Smooth muscle cell (in vitro differentiated cells): Measurements from ENCODE around the gene CAMP. TPM values are rescaled to one million over a fixed set of nuclear protein-coding genes. Genes with fewer than 3 reads are reported as not detected.

Experiments used
- DNase-seq: peaks from one replicate; lab custom pipeline; 2025; ENCODE audit not compliant: unreplicated experiment; lab: John Stamatoyannopoulos, UW
- H2AFZ ChIP-seq: fragments of 200-600 bp; sonication (generic); 2 replicates; pipeline ENCODE4 v1.6.0; 2016; ENCODE audit warnings: antibody characterized with exemption, low read depth, mild to moderate bottlenecking
- H3F3A ChIP-seq: fragments of 200-600 bp; sonication (generic); 2 replicates; pipeline ENCODE4 v1.6.0; 2017; ENCODE audit warnings: antibody characterized with exemption, low read depth
- H3K27ac ChIP-seq: fragments of 200-600 bp; sonication (generic); 2 replicates; pipeline ENCODE4 v1.5.1; 2016; ENCODE audit warnings: low read depth, mild to moderate bottlenecking
- H3K27me3 ChIP-seq: fragments of 200-600 bp; sonication (generic); 2 replicates; pipeline ENCODE4 v1.6.1; 2016; ENCODE audit warnings: low read depth, mild to moderate bottlenecking
- H3K36me3 ChIP-seq: fragments of 200-600 bp; sonication (generic); 2 replicates; pipeline ENCODE4 v1.5.1; 2016; ENCODE audit warnings: low read depth
- H3K4me1 ChIP-seq: fragments of 200-600 bp; sonication (generic); 2 replicates; pipeline ENCODE4 v1.5.1; 2016; ENCODE audit warnings: low read depth
- H3K4me2 ChIP-seq: fragments of 200-600 bp; sonication (generic); 2 replicates; pipeline ENCODE4 v1.6.0; 2016; ENCODE audit warnings: mild to moderate bottlenecking
- H3K4me3 ChIP-seq: fragments of 200-600 bp; sonication (generic); 2 replicates; pipeline ENCODE4 v1.5.1; 2016; ENCODE audit warnings: mild to moderate bottlenecking
- H3K79me2 ChIP-seq: fragments of 200-600 bp; sonication (generic); 2 replicates; pipeline ENCODE4 v1.6.0; 2016; ENCODE audit warnings: low read depth, mild to moderate bottlenecking
- H3K9ac ChIP-seq: fragments of 200-600 bp; sonication (generic); 2 replicates; pipeline ENCODE4 v1.6.0; 2016; ENCODE audit warnings: low read depth
- H3K9me3 ChIP-seq: fragments of 200-600 bp; sonication (generic); replicated peaks from 2 replicates; pipeline ENCODE4 v1.5.1; 2016; ENCODE audit warnings: low read depth
- H4K20me1 ChIP-seq: fragments of 200-600 bp; sonication (generic); 2 replicates; pipeline ENCODE4 v1.6.0; 2016; ENCODE audit warnings: low read depth
- CTCF ChIP-seq: fragments of 200-600 bp; sonication (generic); IDR thresholded peaks from 2 replicates; pipeline ENCODE4 v1.5.1; 2017; ENCODE audit warnings: borderline replicate concordance, mild to moderate bottlenecking, antibody characterized with exemption; ENCODE audit not compliant: insufficient read depth, poor library complexity, severe bottlenecking
- WGBS: methylation state at CpG from one replicate; pipeline ENCODE4 v1.1.7; 2016; ENCODE audit warnings: low lambda C conversion rate; 5-methylcytosine and 5-hydroxymethylcytosine counted together
- polyA plus RNA-seq: library from polyadenylated mRNA; unstranded; fragments of >200 nt; fragmentation: Nextera tagmentation; extraction: Ambion mirVana; gene quantifications from 2 replicates; pipeline ENCODE4 v1.2.1, GENCODE V29; 2016
- total RNA-seq: library from RNA; depleted of rRNA; stranded (reverse); fragments of >200 nt; gene quantifications from 2 replicates; pipeline ENCODE4 v1.2.3, GENCODE V29; 2014

The CAMP gene
- total and polyA plus RNA-seq, 2 experiments from 2014 or later: not detected

GRCh38 chr3:48218537-48218936, 4.8 kb upstream of the CAMP start:
- Histone ChIP-seq H3K9ac (no peak overlapping the region), H3K27me3 (no peaks in the 10 kb centered on the region), H3K9me3 (no peaks in the 10 kb centered on the region), H3K4me1 (no peaks in the 10 kb centered on the region), H4K20me1 (no peaks in the 10 kb centered on the region), H2AFZ (no peak overlapping the region), H3K27ac (no peak overlapping the region), H3K4me3 (no peak overlapping the region), H3K36me3 (no peaks in the 10 kb centered on the region), H3K4me2 (no peak overlapping the region), H3F3A (no peaks in the 10 kb centered on the region), H3K79me2 (no peaks in the 10 kb centered on the region)
- no peak for TF ChIP-seq CTCF
- no peak for DNase-seq
- 92% methylated on average over 5 of the region's 5 CpGs for WGBS

GRCh38 chr3:48219543-48219942, 3.8 kb upstream of the CAMP start:
- no peaks in the 10 kb centered on the region for H4K20me1 ChIP-seq
- H3K4me2 ChIP-seq: no peak overlapping the region
- no peaks in the 10 kb centered on the region for H3K9me3 ChIP-seq
- no peak overlapping the region for H3K4me3 ChIP-seq
- DNase-seq: no peak
- H3K36me3 ChIP-seq: no peaks in the 10 kb centered on the region
- no peak for TF ChIP-seq CTCF
- no peaks in the 10 kb centered on the region for H3K27me3 ChIP-seq
- H2AFZ ChIP-seq: no peak overlapping the region
- WGBS: 77% methylated on average over 3 of the region's 3 CpGs
- no peaks in the 10 kb centered on the region for H3K79me2 ChIP-seq
- H3F3A ChIP-seq: no peaks in the 10 kb centered on the region
- H3K9ac ChIP-seq: no peak overlapping the region
- no peak overlapping the region for H3K27ac ChIP-seq
- H3K4me1 ChIP-seq: no peaks in the 10 kb centered on the region

GRCh38 chr3:48220746-48221145, 2.5 kb upstream of the CAMP start:
- no peaks in the 10 kb centered on the region for H3F3A ChIP-seq
- no peak overlapping the region for H2AFZ ChIP-seq
- no peaks in the 10 kb centered on the region for H3K27me3 ChIP-seq

More at GRCh38 chr3:48220746-48221145, 2.5 kb upstream of the CAMP start:
- H3K9ac ChIP-seq: no peak overlapping the region
- H3K4me2 ChIP-seq: no peak overlapping the region
- no peaks in the 10 kb centered on the region for H4K20me1 ChIP-seq
- WGBS: 91% methylated on average over 9 of the region's 9 CpGs
- no peak for TF ChIP-seq CTCF
- no peak for DNase-seq
- H3K9me3 ChIP-seq: no peaks in the 10 kb centered on the region
- no peak overlapping the region for H3K4me3 ChIP-seq
- no peak overlapping the region for H3K27ac ChIP-seq
- H3K4me1 ChIP-seq: no peaks in the 10 kb centered on the region
- H3K79me2 ChIP-seq: no peaks in the 10 kb centered on the region
- no peaks in the 10 kb centered on the region for H3K36me3 ChIP-seq
